IPS-18c (cell line): ENCODE results near the gene MAP1A.

Experiments
- H3K4me3 ChIP-seq: 2 replicates; pipeline ENCODE4 v1.7.0; 2013; ENCODE audit warnings: low read depth, mild to moderate bottlenecking, low read length, moderate library complexity; ENCODE audit not compliant: insufficient read depth
- H3K9me3 ChIP-seq: one replicate; pipeline ENCODE4 v1.6.1; 2013; ENCODE audit warnings: mild to moderate bottlenecking, low read length, moderate library complexity; ENCODE audit not compliant: control insufficient read depth, insufficient read depth

MAP1A gene

GRCh38 chr15:43517354-43518196 lies at the start of gene MAP1A:
Gene MAP1A (plus strand): TSS chr15:43517608. CDS start chr15:43521474, 3,866 bp downstream.
- Histone ChIP-seq H3K4me3 (peak within 1 kb of the TSS; percentile 67), H3K9me3 (peaks cover 3% of the 10 kb centered on the region)

- H3K9me3 ChIP-seq = no peaks in the 10 kb centered on the region
- no peak overlapping the region for H3K4me3 ChIP-seq
These were observed 47.5 kb upstream of the MAP1A start for GRCh38 chr15:43469867-43470266.

- H3K4me3 ChIP-seq = no peak overlapping the region
- no peaks in the 10 kb centered on the region for H3K9me3 ChIP-seq
These were observed 45.4 kb upstream of the MAP1A start for GRCh38 chr15:43471975-43472374.

- Histone ChIP-seq H3K9me3 (no peaks in the 10 kb centered on the region), H3K4me3 (no peak overlapping the region)
These were observed 43.5 kb upstream of the MAP1A start for GRCh38 chr15:43473885-43474284.

- no peak overlapping the region for H3K4me3 ChIP-seq
These were observed 33.9 kb upstream of the MAP1A start for GRCh38 chr15:43483297-43484128.

GRCh38 chr15:43484455-43484854 lies 33.0 kb upstream of the MAP1A start:
- Histone ChIP-seq H3K4me3 (no peak overlapping the region), H3K9me3 (no peaks in the 10 kb centered on the region)

More at GRCh38 chr15:43483297-43484128, 33.9 kb upstream of the MAP1A start:
- H3K9me3 ChIP-seq = no peaks in the 10 kb centered on the region

- no peak overlapping the region for H3K4me3 ChIP-seq
- H3K9me3 ChIP-seq = no peaks in the 10 kb centered on the region
These were observed 30.0 kb upstream of the MAP1A start for GRCh38 chr15:43487271-43487895.

GRCh38 chr15:43488790-43489189 lies 28.6 kb upstream of the MAP1A start:
- no peak overlapping the region for H3K4me3 ChIP-seq
- H3K9me3 ChIP-seq = no peaks in the 10 kb centered on the region

- H3K9me3 ChIP-seq = no peaks in the 10 kb centered on the region
- no peak overlapping the region for H3K4me3 ChIP-seq
These were observed 28.2 kb upstream of the MAP1A start for GRCh38 chr15:43489191-43489590.

- H3K9me3 ChIP-seq = no peaks in the 10 kb centered on the region
- H3K4me3 ChIP-seq = peak overlapping the region; percentile 96
These were observed 25.1 kb upstream of the MAP1A start for GRCh38 chr15:43492266-43492665.

- peak within 1 kb of the TSS; percentile 96 for H3K4me3 ChIP-seq
These were observed 24.5 kb upstream of the MAP1A start, which contains the start of gene TP53BP1 for GRCh38 chr15:43492673-43493601. Gene TP53BP1 (minus strand): TSS chr15:43493156. CDS start chr15:43493043, 113 bp downstream.

GRCh38 chr15:43493703-43494472 lies 23.5 kb upstream of the MAP1A start:
- no peaks in the 10 kb centered on the region for H3K9me3 ChIP-seq
- H3K4me3 ChIP-seq = peak overlapping the region; percentile 96

More at GRCh38 chr15:43492673-43493601, 24.5 kb upstream of the MAP1A start, which contains the start of gene TP53BP1:
- H3K9me3 ChIP-seq = no peaks in the 10 kb centered on the region

GRCh38 chr15:43498990-43499389 lies 18.4 kb upstream of the MAP1A start:
- Histone ChIP-seq H3K4me3 (no peak overlapping the region), H3K9me3 (no peaks in the 10 kb centered on the region)

- H3K4me3 ChIP-seq = no peak overlapping the region
- H3K9me3 ChIP-seq = no peaks in the 10 kb centered on the region
These were observed 17.8 kb upstream of the MAP1A start for GRCh38 chr15:43499635-43500034.

GRCh38 chr15:43505738-43506137 lies 11.7 kb upstream of the MAP1A start:
- Histone ChIP-seq H3K9me3 (no peaks in the 10 kb centered on the region), H3K4me3 (no peak overlapping the region)

GRCh38 chr15:43508421-43508820 lies 9.0 kb upstream of the MAP1A start:
- Histone ChIP-seq H3K9me3 (no peaks in the 10 kb centered on the region), H3K4me3 (no peak overlapping the region)
